GM21515 (cell line): ENCODE results near the gene MACROH2A1.

Experiments
- ATAC-seq: cut with Tn5 transposase; IDR thresholded peaks from one replicate; pipeline ENCODE4 v1.9.1; 2021; ENCODE audit not compliant: unreplicated experiment

MACROH2A1 gene

GRCh38 chr5:135398855-135399793 lies at the start of gene MACROH2A1:
Gene MACROH2A1 (minus strand): TSS chr5:135399231. CDS start chr5:135389093, 10,138 bp downstream.
- ATAC-seq = peak; percentile 90

DNA sequence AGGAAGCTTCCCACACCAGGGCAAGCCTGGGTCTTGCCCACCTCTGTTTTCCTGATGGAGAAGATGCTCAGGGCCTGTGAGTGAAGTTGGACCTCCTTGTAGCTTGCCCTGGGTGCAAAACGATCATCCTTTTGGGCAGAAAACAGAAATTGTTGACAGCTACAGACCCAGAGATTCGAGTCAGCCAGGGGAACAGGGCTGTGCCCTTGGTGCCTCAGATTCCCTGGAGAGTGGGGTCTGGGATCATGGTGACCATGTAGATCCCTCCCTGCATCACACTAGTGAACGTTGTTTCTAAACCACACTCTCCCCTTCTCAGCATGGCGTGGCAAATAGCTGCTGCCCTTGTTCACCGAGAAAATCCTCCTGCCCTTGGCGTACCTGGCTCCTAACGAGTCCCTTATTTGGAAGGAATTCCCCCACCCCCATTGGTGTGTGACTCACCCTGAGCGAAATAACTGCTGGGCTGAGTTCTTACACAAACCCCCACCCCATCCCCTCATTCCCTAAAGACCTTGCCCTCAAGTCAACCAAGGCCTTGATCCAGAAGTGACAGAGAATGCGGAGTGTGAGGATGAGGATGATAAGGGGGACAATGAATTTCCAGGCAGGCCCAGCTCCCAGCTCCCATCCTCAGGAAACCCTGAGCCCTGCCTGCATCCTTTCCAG lies 49.2 kb upstream of the MACROH2A1 start:
- no peak for ATAC-seq

DNA sequence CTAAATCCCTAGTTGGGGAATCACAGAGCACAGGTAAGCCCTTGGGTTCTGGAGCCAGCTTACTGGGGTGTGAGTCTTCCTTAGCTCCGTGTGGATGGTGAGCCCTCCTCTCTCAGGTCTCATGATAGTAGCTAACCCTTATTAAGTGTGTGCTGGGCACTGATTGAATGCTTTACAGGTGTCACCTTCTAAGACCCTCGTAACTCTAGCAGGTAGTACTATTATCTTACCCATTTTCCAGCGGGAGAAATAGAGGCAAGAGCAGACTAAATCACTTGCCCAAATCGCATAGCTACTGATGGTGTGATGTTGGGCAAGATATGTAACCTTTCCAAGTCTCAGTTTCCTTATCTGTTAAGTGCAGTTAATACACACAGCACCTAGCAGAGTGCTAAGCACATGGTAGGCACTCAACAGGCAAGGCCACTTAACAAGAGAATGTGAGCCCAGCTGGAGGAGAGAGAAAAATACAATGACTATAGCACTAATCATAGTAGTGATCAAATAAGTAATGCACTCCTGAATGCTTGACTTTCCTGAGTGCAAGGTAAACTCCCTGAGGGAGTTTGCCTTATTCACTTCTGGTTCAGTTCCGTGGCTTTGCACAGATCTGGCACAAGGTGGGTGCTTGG lies 48.4 kb upstream of the MACROH2A1 start, which contains the start of gene DCANP1:
Gene DCANP1, minus strand, starts transcription at position 51 of the 632 bp plus-strand sequence. CDS start 240 bp downstream, outside the sequence.
- no peak for ATAC-seq

DNA sequence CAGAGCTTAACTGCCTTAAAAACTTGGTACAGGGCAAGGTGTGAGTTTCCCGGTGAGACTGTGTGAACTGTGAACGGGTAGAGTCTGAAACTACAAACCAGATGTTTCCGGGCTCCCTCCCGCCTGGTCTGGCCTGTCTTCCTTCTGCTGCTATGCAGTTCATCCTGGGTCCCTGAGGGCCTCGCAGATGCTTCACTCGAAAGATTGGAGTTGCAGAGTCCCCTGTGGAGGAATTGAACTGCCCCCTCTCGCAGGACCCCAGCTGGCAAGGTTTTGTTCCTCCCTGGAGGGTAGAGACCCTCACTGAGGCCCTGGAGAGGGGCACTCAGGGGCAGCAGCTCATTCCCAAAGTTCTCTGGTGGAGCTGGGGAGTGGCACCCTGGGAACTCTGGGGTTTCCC lies 47.6 kb upstream of the MACROH2A1 start:
- ATAC-seq = no peak

GRCh38 chr5:135446206-135446605 lies 47.2 kb upstream of the MACROH2A1 start:
- no peak for ATAC-seq

GRCh38 chr5:135445306-135445985 lies 46.4 kb upstream of the MACROH2A1 start:
- no peak for ATAC-seq

GRCh38 chr5:135444881-135445280 lies 45.9 kb upstream of the MACROH2A1 start:
- no peak for ATAC-seq

- ATAC-seq = no peak
Measured at GRCh38 chr5:135444360-135444759, 45.3 kb upstream of the MACROH2A1 start.

GRCh38 chr5:135443161-135443960 lies 44.3 kb upstream of the MACROH2A1 start:
- no peak for ATAC-seq

GRCh38 chr5:135442431-135443160 lies 43.6 kb upstream of the MACROH2A1 start:
- ATAC-seq = no peak

GRCh38 chr5:135441919-135442318 lies 42.9 kb upstream of the MACROH2A1 start:
- no peak for ATAC-seq

DNA sequence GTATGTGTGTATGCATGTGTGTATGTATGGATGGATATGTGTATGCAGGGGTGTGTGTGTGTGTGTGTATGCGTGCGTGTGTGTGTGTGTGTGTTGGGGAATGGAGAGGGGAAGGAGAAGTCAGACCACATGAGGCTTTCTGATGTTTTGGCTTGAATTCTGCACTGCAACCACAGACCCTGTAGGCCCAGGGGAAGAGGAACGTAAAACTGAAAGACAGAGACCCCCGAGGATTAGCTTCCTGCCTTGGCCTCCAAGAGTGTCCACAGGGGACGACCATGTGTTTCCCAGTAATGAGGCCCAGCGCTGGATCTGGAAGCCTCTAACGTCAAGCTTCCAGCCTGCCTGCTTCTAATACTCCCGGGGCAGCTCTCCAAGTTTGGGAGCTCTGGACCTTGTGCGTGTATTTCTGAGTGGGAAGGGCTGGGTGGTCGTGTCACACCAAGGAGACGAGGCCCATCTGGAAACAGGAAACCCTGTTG lies 42.4 kb upstream of the MACROH2A1 start:
- ATAC-seq = no peak

GRCh38 chr5:135440916-135441315 lies 41.9 kb upstream of the MACROH2A1 start:
- ATAC-seq = no peak

GRCh38 chr5:135439231-135440205 lies 40.5 kb upstream of the MACROH2A1 start:
- no peak for ATAC-seq

DNA sequence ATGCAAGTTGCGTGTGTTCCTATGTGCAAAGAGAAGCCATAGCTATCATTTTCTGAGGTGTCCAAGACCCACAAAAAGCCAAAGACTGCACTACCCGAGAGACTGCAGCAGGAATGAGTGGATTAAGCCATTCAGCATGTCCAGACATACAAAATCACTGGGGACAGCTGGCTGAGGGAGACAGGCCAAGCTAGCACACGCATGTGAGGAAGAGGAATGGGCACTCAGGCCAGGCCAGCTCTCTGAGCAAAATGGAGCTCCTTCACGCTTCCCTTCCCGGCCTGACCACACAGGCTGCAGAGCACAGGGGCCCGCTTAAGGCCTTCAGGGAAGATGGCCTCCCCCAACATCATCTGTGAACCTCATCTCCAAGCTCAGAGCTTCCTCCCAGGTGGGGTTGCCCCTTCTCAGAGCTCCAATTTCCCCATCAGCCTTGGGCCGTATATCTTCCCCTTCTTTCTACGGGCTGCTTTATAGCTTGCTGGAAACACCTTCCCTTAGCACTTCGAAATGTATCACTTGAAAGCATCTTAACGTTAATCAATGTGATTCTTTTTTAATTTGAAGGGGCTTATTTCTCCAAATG lies 39.7 kb upstream of the MACROH2A1 start:
- no peak for ATAC-seq

GRCh38 chr5:135437796-135438560 lies 38.9 kb upstream of the MACROH2A1 start:
- ATAC-seq = no peak

GRCh38 chr5:135437422-135437795 lies 38.4 kb upstream of the MACROH2A1 start:
- no peak for ATAC-seq
